NCI-H1930 (cell line): ENCODE results near the gene CSNK2A2.

Experiments used
- DNase-seq, 2 experiments: peaks; one replicate each; lab custom pipeline; 2025; lab: John Stamatoyannopoulos, UW

CSNK2A2 gene

GRCh38 chr16:58110571-58111301 lies 87.2 kb downstream of the CSNK2A2 start:
- DNase-seq = no peak

DNA sequence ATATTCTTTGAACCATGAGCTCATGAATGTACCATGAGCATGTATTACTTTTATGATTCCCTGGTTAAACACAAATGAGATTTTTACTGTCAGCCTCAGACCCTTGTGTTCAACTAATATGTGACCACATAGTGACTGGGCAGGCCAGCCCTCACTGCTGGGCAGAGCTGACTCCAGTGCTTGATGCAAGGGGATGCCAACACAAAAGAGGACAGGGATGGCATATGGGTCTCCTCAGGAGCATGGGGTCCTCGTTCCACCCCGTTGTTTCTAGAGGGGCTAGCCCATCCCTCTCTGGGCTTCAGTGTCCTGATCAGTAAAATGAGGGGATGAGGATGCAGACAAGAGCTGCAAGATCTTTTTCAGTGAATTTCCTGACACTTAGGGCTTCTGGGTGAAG lies 88.0 kb downstream of the CSNK2A2 start:
- DNase-seq = no peak

DNA sequence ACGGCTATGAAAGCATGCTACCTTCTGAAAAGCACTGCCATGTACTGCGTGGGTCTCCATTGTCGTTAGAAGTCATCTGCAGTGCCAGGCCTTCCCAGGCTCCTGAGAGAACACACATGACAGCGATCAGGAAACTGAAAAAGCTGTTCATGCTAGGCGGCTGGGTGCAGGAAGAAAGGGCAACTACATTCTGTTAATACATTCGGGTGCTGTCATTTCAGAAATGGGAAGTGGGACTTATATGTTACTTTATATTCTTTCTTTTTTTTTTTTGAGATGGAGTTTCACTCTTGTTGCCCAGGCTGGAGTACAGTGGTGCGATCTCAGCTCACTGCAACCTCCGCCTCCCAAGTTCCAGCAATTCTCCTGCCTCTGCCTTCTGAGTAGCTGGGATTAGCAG lies 88.6 kb downstream of the CSNK2A2 start:
- no peak for DNase-seq
